Neuronal stem cell (in vitro differentiated cells): ENCODE results near the gene NUDT1.
A peak's percentile ranks its signal among the peaks of the same experiment; 100 is the strongest.

Experiments
- DNase-seq: peaks from one replicate; pipeline ENCODE4 v3.0.0-alpha.2; 2013; ENCODE audit warnings: low spot score
- H2AFZ ChIP-seq: one replicate; pipeline ENCODE4 v1.6.1; 2013; ENCODE audit warnings: mild to moderate bottlenecking, low read length, inconsistent platforms
- H2AK5ac ChIP-seq: 2 replicates; pipeline ENCODE4 v1.6.1; 2013; ENCODE audit warnings: low read depth, mild to moderate bottlenecking, inconsistent platforms, low read length, moderate library complexity, mixed read lengths
- H2BK120ac ChIP-seq: 2 replicates; pipeline ENCODE4 v1.6.1; 2013; ENCODE audit warnings: low read depth, mild to moderate bottlenecking, inconsistent platforms, low read length, moderate library complexity, mixed read lengths
- H2BK12ac ChIP-seq: one replicate; pipeline ENCODE4 v1.6.1; 2013; ENCODE audit warnings: low read length, inconsistent platforms
- H2BK15ac ChIP-seq: 2 replicates; pipeline ENCODE4 v1.6.1; 2013; ENCODE audit warnings: mild to moderate bottlenecking, low read length, inconsistent platforms, mixed read lengths
- H2BK5ac ChIP-seq: one replicate; pipeline ENCODE4 v1.6.1; 2013; ENCODE audit warnings: inconsistent platforms, mild to moderate bottlenecking, low read length, moderate library complexity
- H3K14ac ChIP-seq: one replicate; pipeline ENCODE4 v1.6.1; 2013; ENCODE audit warnings: low read length, inconsistent platforms
- H3K18ac ChIP-seq: 2 replicates; pipeline ENCODE4 v1.6.1; 2013; ENCODE audit warnings: low read length, inconsistent platforms
- H3K23ac ChIP-seq: 2 replicates; pipeline ENCODE4 v1.6.1; 2013; ENCODE audit warnings: low read depth, mild to moderate bottlenecking, mixed read lengths, low read length, inconsistent platforms; ENCODE audit not compliant: poor library complexity
- H3K27ac ChIP-seq: replicated peaks from 3 replicates; pipeline ENCODE4 v1.5.1; 2013; ENCODE audit warnings: low read length, inconsistent platforms
- H3K27me3 ChIP-seq, 3 experiments: 2 replicates each; pipeline ENCODE4 v1.6.1; 2013; ENCODE audit warnings: low read length in 3 of 3, mild to moderate bottlenecking in 2 of 3, inconsistent platforms in 1 of 3, low read depth in 1 of 3, mixed read lengths in 1 of 3, moderate library complexity in 1 of 3; ENCODE audit not compliant: control insufficient read depth in 3 of 3, insufficient read depth in 3 of 3
- H3K36me3 ChIP-seq, 2 donors: replicated peaks in 1 of 2; 2 replicates each; pipeline ENCODE4 v1.6.1; 2013; ENCODE audit warnings: low read length in 2 of 2; ENCODE audit not compliant: control insufficient read depth in 2 of 2, insufficient read depth in 2 of 2
- H3K4ac ChIP-seq: 2 replicates; pipeline ENCODE4 v1.6.1; 2013; ENCODE audit warnings: inconsistent platforms, mild to moderate bottlenecking, low read length, moderate library complexity
- H3K4me1 ChIP-seq, 2 donors: 1 replicate in 1 of 2; 2 replicates in 1 of 2; pipeline ENCODE4 v1.6.1; 2013; ENCODE audit warnings: low read length in 2 of 2, low read depth in 1 of 2; ENCODE audit not compliant: control insufficient read depth in 2 of 2, insufficient read depth in 1 of 2
- H3K4me2 ChIP-seq: one replicate; pipeline ENCODE4 v1.6.1; 2013; ENCODE audit warnings: mild to moderate bottlenecking, low read length, inconsistent platforms; ENCODE audit not compliant: insufficient read depth, poor library complexity, severe bottlenecking
- H3K4me3 ChIP-seq, 2 donors: 2 replicates each; pipeline ENCODE4 v1.5.1; 2013; ENCODE audit warnings: low read length in 2 of 2, mild to moderate bottlenecking in 2 of 2, inconsistent platforms in 1 of 2, moderate library complexity in 1 of 2
- H3K79me1 ChIP-seq: one replicate; pipeline ENCODE4 v1.6.1; 2013; ENCODE audit warnings: low read depth, mild to moderate bottlenecking, inconsistent platforms, low read length, moderate library complexity
- H3K9ac ChIP-seq: one replicate; pipeline ENCODE4 v1.6.1; 2013; ENCODE audit warnings: mild to moderate bottlenecking, low read depth, low read length, inconsistent platforms; ENCODE audit not compliant: poor library complexity
- H3K9me3 ChIP-seq, 2 donors: replicated peaks in 1 of 2; 2 replicates each; pipeline versions ENCODE3 to v1.6.1; 2013; ENCODE audit warnings: low read length in 2 of 2, mild to moderate bottlenecking in 2 of 2, inconsistent platforms in 1 of 2, low read depth in 1 of 2, mixed read lengths in 1 of 2, moderate library complexity in 1 of 2; ENCODE audit not compliant: control insufficient read depth in 2 of 2, insufficient read depth in 1 of 2
- H4K8ac ChIP-seq: one replicate; pipeline ENCODE4 v1.6.1; 2013; ENCODE audit warnings: low read depth, mild to moderate bottlenecking, inconsistent platforms, low read length, moderate library complexity
- H4K91ac ChIP-seq: one replicate; pipeline ENCODE4 v1.6.1; 2013; ENCODE audit warnings: low read length, low read depth, mild to moderate bottlenecking, inconsistent platforms; ENCODE audit not compliant: poor library complexity
- WGBS, 2 donors: extraction: QIAGEN DNeasy Blood & Tissue Kit; methylation state at CpG; one replicate each; pipeline ENCODE4 v1.1.7; 2013; ENCODE audit warnings: missing lambda C conversion rate in 2 of 2, mixed read lengths in 1 of 2; ENCODE audit not compliant: insufficient read length in 2 of 2, insufficient replicate concordance in 1 of 2; ENCODE audit errors: extremely low coverage in 2 of 2; 5-methylcytosine and 5-hydroxymethylcytosine counted together

NUDT1 gene

DNA sequence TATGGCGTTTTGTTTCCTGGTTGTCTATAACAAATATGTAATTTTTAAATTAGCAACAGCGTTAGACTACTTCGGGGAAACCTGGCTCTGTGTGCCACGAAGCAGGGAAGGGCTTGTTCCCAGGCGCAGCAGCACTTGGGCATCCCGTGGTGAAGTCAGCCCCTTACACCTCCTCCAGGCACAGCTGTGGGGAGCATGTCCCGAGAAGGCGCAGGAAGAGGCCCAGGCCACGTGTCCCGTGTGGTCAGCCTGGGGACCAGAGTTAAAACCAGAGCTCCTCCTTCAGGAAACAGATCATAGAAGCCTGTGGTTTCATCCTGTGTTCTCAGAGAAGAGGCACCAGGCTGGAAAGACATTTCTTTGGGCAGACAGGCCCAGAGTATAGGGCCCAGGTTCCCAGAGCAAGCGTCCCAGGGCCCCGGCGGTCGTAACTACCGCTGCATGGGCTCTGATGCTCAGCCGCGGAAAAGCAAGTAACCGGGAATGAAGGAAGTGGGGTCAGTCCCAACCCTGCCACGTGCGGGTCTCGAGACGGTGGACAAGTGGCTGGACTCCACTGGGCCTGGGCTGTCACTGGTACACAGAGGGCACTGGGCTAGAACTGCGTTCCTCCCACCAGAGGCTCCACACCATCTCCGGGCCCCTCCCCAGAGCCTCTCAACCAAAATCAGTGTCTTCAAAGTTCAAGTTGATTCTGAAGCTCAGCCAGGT lies 7.1 kb downstream of the NUDT1 start:
- Histone ChIP-seq H3K36me3 (peaks cover 15 to 47% of the 10 kb centered on the region in 2 donors), H2BK5ac (peak overlapping the region; percentile 53), H2AK5ac (peak overlapping the region; percentile 90), H3K27me3 (no peaks in the 10 kb centered on the region), H2BK12ac (no peak overlapping the region), H2AFZ (no peak overlapping the region), H3K9me3 (peaks cover 0 to 2% of the 10 kb centered on the region in 2 donors), H3K4me1 (peaks cover 0 to 2% of the 10 kb centered on the region in 2 donors), H3K79me1 (peaks cover 13% of the 10 kb centered on the region), H3K4me2 (no peak overlapping the region), H3K23ac (no peak overlapping the region), H3K27ac (no peak overlapping the region), H3K9ac (no peak overlapping the region), H4K91ac (no peak overlapping the region), H3K14ac (no peak overlapping the region), H3K18ac (no peak overlapping the region), H3K4me3 (no peak overlapping the region), H2BK120ac (no peak overlapping the region), H2BK15ac (no peak overlapping the region), H4K8ac (no peak overlapping the region), H3K4ac (no peak overlapping the region)
- WGBS, 2 donors: no CpG with 5 or more reads among the region's 24 CpGs
- no peak for DNase-seq

DNA sequence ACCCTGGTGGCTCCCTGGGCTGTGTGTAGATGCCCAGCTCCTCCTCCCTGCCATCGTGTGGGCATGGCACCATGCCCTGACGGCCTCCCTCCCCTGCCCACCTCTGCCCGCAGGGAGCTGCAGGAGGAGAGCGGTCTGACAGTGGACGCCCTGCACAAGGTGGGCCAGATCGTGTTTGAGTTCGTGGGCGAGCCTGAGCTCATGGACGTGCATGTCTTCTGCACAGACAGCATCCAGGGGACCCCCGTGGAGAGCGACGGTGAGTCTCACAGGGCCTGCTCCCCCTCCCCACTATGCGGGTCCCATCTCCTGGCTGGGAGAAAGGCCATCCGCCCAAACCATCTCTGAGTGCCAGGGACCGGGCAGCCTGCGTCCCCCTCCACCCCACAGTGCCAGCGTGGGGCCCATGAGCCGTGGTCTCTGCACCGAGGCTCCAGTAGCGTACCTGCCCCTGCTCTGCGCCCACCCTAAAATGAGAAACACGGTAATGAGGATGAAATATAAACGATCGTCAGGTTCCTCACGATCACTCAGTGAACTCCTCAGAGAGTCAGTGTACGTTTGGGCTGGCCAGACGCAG lies 7.8 kb downstream of the NUDT1 start:
- Histone ChIP-seq H3K14ac (peak overlapping the region; percentile 56), H3K27ac (no peak overlapping the region), H3K36me3 (peaks cover 16 to 51% of the 10 kb centered on the region in 2 donors), H3K4ac (no peak overlapping the region), H2BK120ac (no peak overlapping the region), H3K4me3 (no peak overlapping the region), H2AFZ (no peak overlapping the region), H3K4me2 (no peak overlapping the region), H3K9ac (no peak overlapping the region), H3K23ac (peak overlapping the region; percentile 89), H2BK15ac (no peak overlapping the region), H2AK5ac (peak overlapping the region; percentile 90), H3K27me3 (no peaks in the 10 kb centered on the region), H3K79me1 (peaks cover 7% of the 10 kb centered on the region), H4K8ac (no peak overlapping the region), H3K9me3 (peaks cover 0 to 2% of the 10 kb centered on the region in 2 donors), H2BK5ac (peak overlapping the region; percentile 53), H3K4me1 (peaks cover 0 to 2% of the 10 kb centered on the region in 2 donors), H4K91ac (no peak overlapping the region), H2BK12ac (no peak overlapping the region), H3K18ac (no peak overlapping the region)
- DNase-seq: no peak
- WGBS, 2 donors: no CpG with 5 or more reads among the region's 27 CpGs

DNA sequence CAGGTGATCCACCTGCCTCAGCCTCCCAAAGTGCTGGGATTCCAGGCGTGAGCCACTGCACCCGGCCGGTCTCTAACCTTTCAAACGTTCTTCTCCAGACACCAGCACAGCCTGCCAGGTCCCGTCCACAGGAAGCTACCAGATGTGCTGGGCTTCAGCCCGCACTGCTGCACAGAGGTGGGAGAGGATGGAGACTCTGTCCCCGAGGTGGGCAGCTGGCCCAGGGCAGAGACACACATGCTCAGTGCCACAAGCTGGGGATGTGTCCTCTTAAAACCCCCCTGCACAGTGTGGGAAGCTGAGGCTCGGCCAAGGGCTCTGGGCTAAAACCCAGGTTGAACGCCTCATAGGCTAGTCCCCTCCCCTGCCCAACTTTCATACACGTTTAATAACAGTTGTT lies 9.4 kb downstream of the NUDT1 start:
- Histone ChIP-seq H3K79me1 (peaks cover 6% of the 10 kb centered on the region), H4K8ac (no peak overlapping the region), H3K14ac (peak overlapping the region; percentile 21), H3K27ac (no peak overlapping the region), H2BK120ac (no peak overlapping the region), H2AK5ac (no peak overlapping the region), H3K36me3 (peaks cover 18 to 55% of the 10 kb centered on the region in 2 donors), H2BK5ac (no peak overlapping the region), H3K9me3 (peaks cover 0 to 2% of the 10 kb centered on the region in 2 donors), H3K4ac (no peak overlapping the region), H3K4me1 (peaks cover 0 to 2% of the 10 kb centered on the region in 2 donors), H2BK15ac (no peak overlapping the region), H2BK12ac (no peak overlapping the region), H3K4me3 (no peak overlapping the region), H3K9ac (no peak overlapping the region), H3K27me3 (no peaks in the 10 kb centered on the region), H3K18ac (no peak overlapping the region), H3K4me2 (no peak overlapping the region), H3K23ac (no peak overlapping the region), H2AFZ (no peak overlapping the region), H4K91ac (no peak overlapping the region)
- DNase-seq: no peak
- no CpG with 5 or more reads among the region's 10 CpGs for WGBS, 2 donors
